Loucy (cell line): Measurements from ENCODE around the gene DCPS.

Experiments
- H2AFZ ChIP-seq: fragments of 200-600 bp; sonication (generic); 2 replicates; pipeline ENCODE4 v1.6.0; 2016; ENCODE audit warnings: antibody characterized with exemption, mild to moderate bottlenecking, low read length, moderate library complexity
- H3F3A ChIP-seq: fragments of 200-600 bp; 2 replicates; pipeline ENCODE4 v1.6.0; 2016; ENCODE audit warnings: antibody characterized with exemption, low read depth, mild to moderate bottlenecking
- H3K27me3 ChIP-seq: fragments of 200-600 bp; sonication (generic); 2 replicates; pipeline ENCODE4 v1.6.1; 2014; ENCODE audit warnings: low read length, mild to moderate bottlenecking; ENCODE audit not compliant: insufficient read depth, poor library complexity, severe bottlenecking
- H3K36me3 ChIP-seq: fragments of 200-600 bp; sonication (generic); 2 replicates; pipeline ENCODE4 v1.6.1; 2016; ENCODE audit warnings: low read length; ENCODE audit not compliant: insufficient read depth
- H3K4me1 ChIP-seq: fragments of 200-600 bp; sonication (generic); 2 replicates; pipeline ENCODE4 v1.5.1; 2014; ENCODE audit warnings: low read length, mild to moderate bottlenecking; ENCODE audit not compliant: insufficient read depth, poor library complexity, severe bottlenecking
- H3K4me2 ChIP-seq: fragments of 200-600 bp; sonication (generic); 2 replicates; pipeline ENCODE4 v1.6.0; 2014; ENCODE audit warnings: antibody characterized with exemption, low read length, low read depth, mild to moderate bottlenecking; ENCODE audit not compliant: poor library complexity, severe bottlenecking
- H3K4me3 ChIP-seq: fragments of 200-600 bp; sonication (generic); 2 replicates; pipeline ENCODE4 v1.5.1; 2014; ENCODE audit warnings: low read length, mild to moderate bottlenecking, mixed read lengths; ENCODE audit not compliant: poor library complexity, severe bottlenecking
- H3K79me2 ChIP-seq: fragments of 200-600 bp; sonication (generic); 2 replicates; pipeline ENCODE4 v1.6.1; 2014; ENCODE audit warnings: low read length; ENCODE audit not compliant: insufficient read depth
- H3K9ac ChIP-seq: fragments of 200-600 bp; sonication (generic); 2 replicates; pipeline ENCODE4 v1.6.0; 2014; ENCODE audit warnings: mild to moderate bottlenecking, low read depth, low read length, moderate library complexity; ENCODE audit not compliant: poor library complexity, severe bottlenecking
- H3K9me2 ChIP-seq: fragments of 200-600 bp; sonication (generic); replicated peaks from 2 replicates; pipeline ENCODE4 v1.6.1; 2016; ENCODE audit warnings: low read depth, low read length, mixed read lengths
- H3K9me3 ChIP-seq: fragments of 200-600 bp; sonication (generic); 2 replicates; pipeline ENCODE4 v1.6.1; 2014; ENCODE audit warnings: mild to moderate bottlenecking, antibody characterized with exemption, low read length, low read depth; ENCODE audit not compliant: insufficient read depth
- H4K20me1 ChIP-seq: fragments of 200-600 bp; sonication (generic); 2 replicates; pipeline ENCODE4 v1.6.0; 2014; ENCODE audit warnings: antibody characterized with exemption, low read length, mild to moderate bottlenecking; ENCODE audit not compliant: insufficient read depth, poor library complexity, severe bottlenecking
- CTCF ChIP-seq: fragments of 200-600 bp; sonication (generic); conservative IDR thresholded peaks from 2 replicates; pipeline ENCODE4 v1.5.1; 2014; ENCODE audit warnings: mild to moderate bottlenecking, antibody characterized with exemption, low read length
- EZH2phosphoT487 ChIP-seq: fragments of 200-600 bp; IDR thresholded peaks from 2 replicates; pipeline ENCODE4 v1.6.1; 2018; ENCODE audit warnings: antibody characterized with exemption, mild to moderate bottlenecking, moderate library complexity, borderline replicate concordance

Gene DCPS

DNA sequence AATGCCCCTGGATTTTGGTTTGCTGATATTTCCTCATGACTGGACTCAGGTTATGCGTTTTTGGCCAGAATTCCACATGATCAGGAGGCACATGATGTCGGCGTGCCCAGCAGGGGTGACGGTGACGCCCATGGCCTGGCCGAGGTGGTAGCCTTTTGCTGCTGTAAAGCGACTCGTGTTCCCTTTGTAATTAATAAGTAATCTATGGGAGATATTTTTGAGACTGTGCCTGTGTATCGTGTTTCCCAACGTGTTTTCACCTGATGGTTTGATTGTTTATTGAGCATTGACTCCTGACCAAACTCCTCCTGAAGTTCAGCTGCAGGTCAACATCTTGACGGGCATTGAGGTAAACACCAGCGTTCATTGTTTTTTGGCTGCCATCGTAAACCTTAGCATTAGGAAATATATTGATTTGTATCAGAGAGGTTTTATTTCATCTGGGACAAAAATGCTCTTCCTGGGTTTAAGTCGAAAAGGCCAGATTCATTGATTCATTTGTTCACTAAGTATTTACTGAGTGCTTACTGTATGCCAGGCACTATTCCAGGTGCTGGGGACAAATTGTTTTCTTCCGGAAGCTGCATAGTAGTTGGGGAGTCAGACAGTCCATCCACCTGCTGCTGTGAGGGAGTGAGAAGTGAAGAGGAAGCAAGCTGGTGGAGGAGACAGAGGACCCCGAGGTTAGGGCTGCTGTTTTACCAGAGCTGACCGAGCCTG lies 23.6 kb downstream of the DCPS start:
- Histone ChIP-seq H3K79me2 (peaks cover 14% of the 10 kb centered on the region; the same call in 1 of the 2 replicates), H3K9me2 (no peaks in the 10 kb centered on the region), H3K4me1 (no peaks in the 10 kb centered on the region), H3K4me2 (no peak overlapping the region), H3K9me3 (no peaks in the 10 kb centered on the region), H3K27me3 (no peaks in the 10 kb centered on the region), H4K20me1 (no peaks in the 10 kb centered on the region), H3K36me3 (peaks cover 15% of the 10 kb centered on the region; the same call in 1 of the 2 replicates), H3K9ac (no peak overlapping the region), H3F3A (no peaks in the 10 kb centered on the region), H3K4me3 (no peak overlapping the region), H2AFZ (no peak overlapping the region)
- TF ChIP-seq EZH2phosphoT487 (no peak), CTCF (no peak)

DNA sequence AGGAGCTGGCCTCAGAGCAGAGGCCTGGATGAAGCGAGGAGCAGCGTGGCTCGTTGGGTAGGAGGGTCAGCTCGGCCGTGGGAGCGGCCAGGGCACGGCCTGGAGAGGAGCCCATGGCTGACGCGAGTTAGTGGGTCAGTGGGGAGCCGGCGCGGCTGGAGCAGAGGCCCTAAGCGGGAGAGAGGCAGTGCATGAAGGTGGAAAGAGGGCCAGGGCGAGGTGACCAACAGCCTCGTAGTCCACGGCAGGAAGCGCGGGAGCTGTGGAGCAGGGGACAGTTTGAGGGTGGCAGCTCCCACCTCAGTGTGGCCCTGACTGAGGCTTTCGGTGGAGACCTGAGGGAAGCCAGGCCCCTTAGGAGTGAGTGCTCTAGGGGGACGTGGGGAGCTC lies 24.1 kb downstream of the DCPS start:
- Histone ChIP-seq H3K79me2 (peaks cover 14% of the 10 kb centered on the region; the same call in 1 of the 2 replicates), H2AFZ (no peak overlapping the region), H3K9me3 (no peaks in the 10 kb centered on the region), H4K20me1 (no peaks in the 10 kb centered on the region), H3K9me2 (no peaks in the 10 kb centered on the region), H3K4me2 (no peak overlapping the region), H3K27me3 (no peaks in the 10 kb centered on the region), H3K9ac (no peak overlapping the region), H3K36me3 (peaks cover 21% of the 10 kb centered on the region; the same call in 1 of the 2 replicates), H3K4me3 (no peak overlapping the region), H3K4me1 (no peaks in the 10 kb centered on the region), H3F3A (no peaks in the 10 kb centered on the region)
- TF ChIP-seq EZH2phosphoT487, result no peak
- TF ChIP-seq CTCF, result no peak

DNA sequence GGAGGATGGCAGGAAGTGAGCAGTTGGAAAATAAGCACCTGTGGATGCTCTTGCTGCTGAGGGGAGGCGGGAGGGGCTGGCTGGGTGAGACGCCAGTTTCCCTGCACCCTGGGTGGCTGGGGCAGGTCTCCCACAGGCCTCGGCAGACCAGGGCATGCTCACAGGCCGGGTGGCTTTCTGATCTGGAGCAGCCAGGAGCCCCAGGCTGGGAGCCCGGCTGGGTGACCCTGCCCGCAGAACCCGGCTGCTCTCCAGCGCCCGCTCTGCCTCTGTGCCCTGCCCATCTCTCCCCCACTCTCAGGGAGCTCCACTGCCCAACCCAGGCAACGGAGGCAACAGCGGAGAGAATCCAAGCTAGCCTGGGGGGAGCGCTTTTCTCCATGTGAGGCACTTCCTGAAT lies 24.6 kb downstream of the DCPS start:
- H3K4me2 ChIP-seq, result no peak overlapping the region
- H3K36me3 ChIP-seq, result peaks cover 25% of the 10 kb centered on the region; the same call in 1 of the 2 replicates
- peaks cover 14% of the 10 kb centered on the region; the same call in 1 of the 2 replicates for H3K79me2 ChIP-seq
- no peaks in the 10 kb centered on the region for H3K4me1 ChIP-seq
- H3K4me3 ChIP-seq, result no peak overlapping the region
- no peaks in the 10 kb centered on the region for H4K20me1 ChIP-seq
- no peak overlapping the region for H2AFZ ChIP-seq
- H3F3A ChIP-seq, result no peaks in the 10 kb centered on the region
- H3K9me3 ChIP-seq, result no peaks in the 10 kb centered on the region
- no peaks in the 10 kb centered on the region for H3K27me3 ChIP-seq
- no peaks in the 10 kb centered on the region for H3K9me2 ChIP-seq
- no peak for TF ChIP-seq EZH2phosphoT487
- no peak for TF ChIP-seq CTCF
- H3K9ac ChIP-seq, result no peak overlapping the region
